T-helper 1 cell treated with Interleukin-12 subunit alpha and Interleukin-12 subunit beta and Interleukin-4 antibody, amounts not matched to agents 30 ng/mL and 1 ng/mL, for 36 hours (primary cell): ENCODE measurements around the gene OR4K15. TPM values are rescaled to one million over a fixed set of nuclear protein-coding genes. Genes with fewer than 3 reads are reported as not detected.
"Not testable (repeated sequence)": the region's sequence is repeated elsewhere in the genome, so short reads cannot be mapped to it uniquely, and the experiment has no call there.

Experiments
- intact Hi-C: fragments of 100-400 bp; cut with micrococcal nuclease; formaldehyde crosslinking; loops from one replicate; pipeline ENCODE4 v1.15.1; 2024
- total RNA-seq: library from RNA; stranded (reverse); gene quantifications from 2 replicates; pipeline ENCODE4 v1.2.3, GENCODE V29; 2022

The OR4K15 gene, protein sequence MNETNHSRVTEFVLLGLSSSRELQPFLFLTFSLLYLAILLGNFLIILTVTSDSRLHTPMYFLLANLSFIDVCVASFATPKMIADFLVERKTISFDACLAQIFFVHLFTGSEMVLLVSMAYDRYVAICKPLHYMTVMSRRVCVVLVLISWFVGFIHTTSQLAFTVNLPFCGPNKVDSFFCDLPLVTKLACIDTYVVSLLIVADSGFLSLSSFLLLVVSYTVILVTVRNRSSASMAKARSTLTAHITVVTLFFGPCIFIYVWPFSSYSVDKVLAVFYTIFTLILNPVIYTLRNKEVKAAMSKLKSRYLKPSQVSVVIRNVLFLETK
- total RNA-seq, result not detected in 2 replicates

- intact Hi-C loops, result no loop called here
These were observed at the start of gene OR4K15 for GRCh38 chr14:19975291-19975690. Gene OR4K15, plus strand, starts transcription at chr14:19975591. Its CDS starts 0 bp downstream, at chr14:19975591.

GRCh38 chr14:19930617-19931016, 44.8 kb upstream of the OR4K15 start, which contains the start of gene OR4K1:
Gene OR4K1, plus strand, starts transcription at chr14:19930917. Its CDS starts 4,750 bp downstream, at chr14:19935667.
- intact Hi-C loops, result no loop called here

DNA sequence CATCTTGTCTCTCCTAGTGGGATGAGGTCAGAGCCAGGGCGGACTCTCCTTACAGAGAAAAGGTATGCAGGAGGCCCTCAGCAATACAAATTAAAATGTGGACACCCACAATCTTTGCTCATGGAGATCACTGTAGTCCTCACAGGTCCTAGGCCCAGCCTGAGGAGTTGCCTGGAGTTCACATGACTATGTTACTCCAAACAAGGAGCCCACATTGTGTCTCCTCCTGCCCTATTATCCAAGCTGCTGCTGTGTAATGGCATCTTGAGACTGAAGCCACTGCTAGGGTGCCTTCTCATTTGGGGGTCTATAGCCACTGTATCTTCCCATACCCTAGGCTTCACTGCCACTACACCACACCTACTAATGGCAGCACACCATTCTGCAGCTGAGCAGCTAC, 33.7 kb upstream of the OR4K15 start:
- intact Hi-C loops, result no loop called here

DNA sequence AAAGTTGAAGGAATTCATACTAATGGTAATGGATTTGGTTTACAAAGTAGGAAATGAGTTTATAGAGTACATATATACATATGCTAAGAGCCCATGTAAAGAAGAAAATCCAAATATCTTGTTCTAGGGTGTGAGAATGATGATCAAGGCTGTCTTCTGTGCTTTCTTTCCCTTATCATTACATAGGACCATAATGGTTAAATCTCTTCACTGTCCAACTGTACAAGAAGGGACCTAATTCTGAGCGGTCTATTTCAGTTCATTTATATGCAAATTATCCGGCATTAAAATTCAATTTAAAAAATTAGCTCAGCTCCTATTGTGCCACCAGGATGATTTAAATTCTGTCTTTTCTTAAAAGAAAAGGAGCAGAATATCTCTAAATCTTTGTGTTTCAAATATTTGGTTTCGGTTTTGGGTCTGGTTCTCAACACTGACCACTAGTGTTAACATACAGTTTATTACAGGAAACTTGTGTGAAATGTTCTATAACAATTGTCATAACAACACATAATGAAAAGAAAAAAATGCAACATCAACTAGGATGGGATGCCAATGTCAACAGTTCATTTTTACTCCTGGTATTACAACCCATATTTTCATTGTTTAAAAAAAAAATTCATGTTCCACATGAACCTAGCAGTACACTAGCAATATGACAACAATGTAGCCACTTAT, 27.8 kb upstream of the OR4K15 start:
- intact Hi-C loops, result no loop called here

GRCh38 chr14:19949218-19949617, 26.2 kb upstream of the OR4K15 start:
- intact Hi-C loops, result no loop called here

DNA sequence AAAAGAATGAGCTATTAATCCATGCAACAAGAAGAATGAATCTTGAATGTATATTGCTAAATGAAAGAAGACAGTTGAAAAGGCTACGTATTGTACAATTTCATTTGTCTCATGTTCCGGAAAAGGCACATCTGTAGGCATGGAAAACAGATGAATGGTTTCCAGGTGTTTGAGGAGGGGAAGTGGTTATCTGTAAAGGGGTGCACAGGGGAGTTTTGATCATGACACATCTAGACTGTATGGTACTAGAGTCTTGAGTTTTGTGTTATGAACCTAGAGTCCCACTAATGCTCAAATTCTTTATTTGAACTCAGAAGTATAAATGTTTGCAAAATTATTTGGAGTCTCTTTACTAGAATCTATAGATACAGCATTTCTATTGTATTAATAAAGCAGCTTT, 5.7 kb upstream of the OR4K15 start:
- intact Hi-C loops, result not testable (repeated sequence)

GRCh38 chr14:19974844-19975243, 547 bp upstream of the OR4K15 start:
- intact Hi-C loops, result no loop called here

- intact Hi-C loops, result no loop called here
These were observed 18.0 kb downstream of the OR4K15 start for GRCh38 chr14:19993438-19993837.

DNA sequence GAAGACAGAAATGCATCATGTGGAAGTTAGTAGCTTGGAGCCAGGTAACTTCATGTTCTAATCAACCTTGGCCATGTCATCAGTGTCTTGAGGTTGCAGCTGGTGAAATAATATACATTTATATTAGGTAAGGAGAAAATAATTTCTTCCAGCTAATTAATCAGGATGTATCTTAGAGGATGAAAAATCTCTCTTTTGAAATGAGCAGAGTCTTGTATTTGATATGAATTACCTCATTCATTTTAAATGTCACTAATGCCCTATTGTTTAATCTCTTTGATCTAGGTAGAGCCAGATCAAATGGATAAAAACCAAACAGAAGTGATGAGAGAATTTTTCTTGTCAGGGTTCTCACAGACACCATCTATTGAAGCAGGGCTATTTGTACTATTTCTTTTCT, 26.5 kb downstream of the OR4K15 start, which contains the start of gene OR4Q2:
OR4Q2 (plus strand) TSS at position 301 of the 400 bp plus-strand sequence.
- intact Hi-C loops, result no loop called here

- intact Hi-C loops, result no loop called here
These were observed 26.9 kb downstream of the OR4K15 start for GRCh38 chr14:20002319-20002718.

- intact Hi-C loops, result no loop called here
These were observed 32.8 kb downstream of the OR4K15 start for GRCh38 chr14:20008156-20008555.

DNA sequence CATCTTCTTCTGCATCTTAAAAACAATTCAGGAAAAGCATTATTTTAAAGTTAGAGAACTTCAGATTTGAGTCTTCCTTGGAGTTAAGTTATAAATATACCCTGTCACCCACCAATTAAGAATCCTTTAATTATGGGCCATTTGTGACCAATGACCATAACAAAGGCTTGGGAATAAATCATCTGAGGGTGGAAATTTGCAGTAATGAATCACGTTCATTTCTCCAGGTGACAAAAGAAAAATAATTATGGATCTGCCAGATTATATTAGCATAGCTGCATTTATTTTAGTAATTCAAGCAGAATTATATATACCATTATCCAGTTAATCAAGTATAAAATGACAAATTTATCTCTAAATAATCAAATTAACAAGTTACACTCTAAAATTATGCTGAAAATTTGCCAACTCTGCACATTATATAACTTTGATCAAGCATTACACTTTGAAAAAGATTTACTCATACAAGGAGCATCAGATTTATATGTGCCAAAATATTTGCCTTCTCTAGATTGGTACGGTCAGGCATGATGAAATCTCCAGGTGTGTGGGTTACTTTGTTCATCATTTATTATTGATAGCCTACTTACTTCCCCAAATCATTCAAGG, 44.0 kb downstream of the OR4K15 start, which contains the start of gene OR4K14:
OR4K14 (minus strand) TSS at position 51 of the 609 bp plus-strand sequence. CDS start 4,114 bp downstream, outside the sequence.
- intact Hi-C loops, result no loop called here

Other genes starting within 250 kb of the OR4K15 start
- not detected in 2 replicates for gene OR4Q3, start 232.0 kb upstream of the OR4K15 start, total RNA-seq
- gene OR4M1, start 202.1 kb upstream of the OR4K15 start, total RNA-seq, result not detected in 2 replicates
- gene OR4N2, start 171.8 kb upstream of the OR4K15 start, total RNA-seq, result not detected in 2 replicates
- not detected in 2 replicates for gene OR4K2, start 100.4 kb upstream of the OR4K15 start, total RNA-seq
- gene OR4K5, start 55.0 kb upstream of the OR4K15 start, total RNA-seq, result not detected in 2 replicates
- gene OR4K1, start 44.7 kb upstream of the OR4K15 start, total RNA-seq, result not detected in 2 replicates
- not detected in 2 replicates for gene OR4Q2, start 26.6 kb downstream of the OR4K15 start, total RNA-seq
- not detected in 2 replicates for gene OR4K14, start 43.7 kb downstream of the OR4K15 start, total RNA-seq
- gene OR4K13, start 60.4 kb downstream of the OR4K15 start, total RNA-seq, result not detected in 2 replicates
- not detected in 2 replicates for gene OR4L1, start 84.5 kb downstream of the OR4K15 start, total RNA-seq
- not detected in 2 replicates for gene OR4K17, start 135.1 kb downstream of the OR4K15 start, total RNA-seq
- gene OR4N5, start 163.2 kb downstream of the OR4K15 start, total RNA-seq, result not detected in 2 replicates
- not detected in 2 replicates for gene OR11G2, start 215.3 kb downstream of the OR4K15 start, total RNA-seq
- not detected in 2 replicates for gene OR11H6, start 248.1 kb downstream of the OR4K15 start, total RNA-seq